GM13976 (cell line): Measurements from ENCODE around the gene DNAJA1.

Source experiments
- DNase-seq: peaks from one replicate; pipeline ENCODE4 v3.0.0; 2012; ENCODE audit warnings: low spot score
- in situ Hi-C: fragments of 300-500 bp; cut with MboI; formaldehyde crosslinking; loops from one replicate; pipeline ENCODE4 v1.12.0; 2022; ENCODE audit warnings: low sequenced_read_pairs, mixed read lengths, inconsistent platforms; ENCODE audit not compliant: unreplicated experiment
- TF ChIP-seq, protein P1 (sequence below): IDR thresholded peaks from 2 replicates; pipeline ENCODE4 v1.5.1; 2012; ENCODE audit warnings: borderline replicate concordance, mild to moderate bottlenecking; ENCODE audit not compliant: insufficient read depth; ENCODE audit errors: extremely low read depth, missing control alignments, control extremely low read depth

The DNAJA1 gene

GRCh38 chr9:33029231-33029786 is 4.2 kb downstream of the DNAJA1 start:
- in situ Hi-C loops, result no loop called here
- TF ChIP-seq, protein P1, sequence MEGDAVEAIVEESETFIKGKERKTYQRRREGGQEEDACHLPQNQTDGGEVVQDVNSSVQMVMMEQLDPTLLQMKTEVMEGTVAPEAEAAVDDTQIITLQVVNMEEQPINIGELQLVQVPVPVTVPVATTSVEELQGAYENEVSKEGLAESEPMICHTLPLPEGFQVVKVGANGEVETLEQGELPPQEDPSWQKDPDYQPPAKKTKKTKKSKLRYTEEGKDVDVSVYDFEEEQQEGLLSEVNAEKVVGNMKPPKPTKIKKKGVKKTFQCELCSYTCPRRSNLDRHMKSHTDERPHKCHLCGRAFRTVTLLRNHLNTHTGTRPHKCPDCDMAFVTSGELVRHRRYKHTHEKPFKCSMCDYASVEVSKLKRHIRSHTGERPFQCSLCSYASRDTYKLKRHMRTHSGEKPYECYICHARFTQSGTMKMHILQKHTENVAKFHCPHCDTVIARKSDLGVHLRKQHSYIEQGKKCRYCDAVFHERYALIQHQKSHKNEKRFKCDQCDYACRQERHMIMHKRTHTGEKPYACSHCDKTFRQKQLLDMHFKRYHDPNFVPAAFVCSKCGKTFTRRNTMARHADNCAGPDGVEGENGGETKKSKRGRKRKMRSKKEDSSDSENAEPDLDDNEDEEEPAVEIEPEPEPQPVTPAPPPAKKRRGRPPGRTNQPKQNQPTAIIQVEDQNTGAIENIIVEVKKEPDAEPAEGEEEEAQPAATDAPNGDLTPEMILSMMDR, result no peak
- no peak for DNase-seq

DNA sequence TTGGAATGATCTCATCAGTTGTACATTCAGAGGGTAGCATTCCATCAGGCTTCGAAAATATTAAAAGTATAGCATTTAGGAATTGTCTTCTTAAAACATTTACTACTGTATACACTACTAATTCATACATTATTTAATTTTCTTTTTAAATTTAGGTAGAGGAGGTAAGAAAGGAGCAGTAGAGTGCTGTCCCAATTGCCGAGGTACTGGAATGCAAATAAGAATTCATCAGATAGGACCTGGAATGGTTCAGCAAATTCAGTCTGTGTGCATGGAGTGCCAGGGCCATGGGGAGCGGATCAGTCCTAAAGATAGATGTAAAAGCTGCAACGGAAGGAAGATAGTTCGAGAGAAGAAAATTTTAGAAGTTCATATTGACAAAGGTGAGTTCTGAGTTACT is 5.2 kb downstream of the DNAJA1 start:
- no peak for DNase-seq
- in situ Hi-C loops, result no loop called here
- TF ChIP-seq, protein P1, result no peak

- TF ChIP-seq, protein P1, result no peak
- in situ Hi-C loops, result no loop called here
- no peak for DNase-seq
These were observed 7.2 kb downstream of the DNAJA1 start for GRCh38 chr9:33032292-33032691.

- TF ChIP-seq, protein P1, result no peak
- in situ Hi-C loops, result no loop called here
- no peak for DNase-seq
These were observed 7.8 kb downstream of the DNAJA1 start for GRCh38 chr9:33032865-33033264.

DNA sequence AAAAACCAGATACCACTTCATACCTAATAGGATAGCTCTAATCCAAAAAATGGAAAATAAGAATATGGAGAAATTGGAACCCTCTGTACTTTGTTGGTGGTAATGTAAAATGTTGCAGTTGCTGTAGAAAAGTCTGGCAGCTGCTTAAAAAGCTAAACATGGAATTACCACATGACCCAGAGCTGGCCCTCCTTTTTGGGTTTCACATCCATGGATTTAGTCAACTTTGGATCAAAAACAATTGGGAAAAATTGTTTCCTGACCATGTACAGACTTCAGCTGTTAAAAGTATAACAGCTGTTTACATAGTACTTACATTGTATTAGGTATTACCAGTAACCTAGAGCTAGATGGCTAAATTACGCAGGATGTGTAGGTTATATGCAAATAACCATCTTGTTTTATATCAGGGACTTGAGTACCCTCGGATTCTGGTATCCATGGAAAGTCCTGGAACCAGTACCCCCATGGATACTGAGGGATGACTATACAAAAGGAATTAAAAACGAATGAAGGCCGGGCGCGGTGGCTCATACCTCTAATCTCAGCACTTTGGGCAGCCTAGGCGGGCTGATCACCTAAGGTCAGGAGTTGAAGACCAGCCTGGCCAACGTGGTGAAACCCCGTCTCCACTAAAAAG is 15.8 kb downstream of the DNAJA1 start:
- in situ Hi-C loops, result no loop called here
- no peak for DNase-seq
- TF ChIP-seq, protein P1, result no peak

DNA sequence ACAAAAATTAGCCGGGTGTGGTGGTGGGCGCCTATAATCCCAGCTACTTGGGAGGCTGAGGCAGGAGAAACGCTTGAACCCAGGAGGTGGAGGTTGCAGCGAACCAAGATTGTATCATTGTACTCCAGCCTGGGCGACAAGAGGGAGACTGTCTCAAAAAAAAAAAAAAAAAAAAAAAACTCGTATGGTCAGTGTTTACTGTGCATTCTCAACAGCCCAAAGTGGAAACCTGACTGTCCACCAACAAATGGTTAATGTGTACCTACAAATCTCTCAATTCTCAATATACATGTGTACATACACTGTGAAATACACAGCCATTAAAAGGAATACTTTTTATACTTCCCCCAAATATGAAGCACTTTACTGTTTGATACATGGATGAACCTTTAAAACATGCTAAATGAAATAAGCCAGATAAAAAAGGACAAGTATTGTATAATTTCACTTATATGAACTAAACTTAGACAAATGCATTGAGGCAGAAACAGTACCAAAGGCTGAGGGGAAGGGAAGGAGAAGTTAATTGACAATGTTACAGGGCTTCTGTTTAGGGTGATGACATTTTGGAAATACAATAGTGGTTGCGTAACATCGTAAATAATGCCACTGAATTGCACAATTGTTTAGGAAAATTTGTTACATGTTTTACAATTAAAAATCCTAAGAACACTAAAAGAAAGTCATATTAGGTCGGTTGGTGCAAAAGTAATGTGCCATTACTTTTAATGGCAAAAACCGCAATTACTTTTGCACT is 16.5 kb downstream of the DNAJA1 start:
- DNase-seq, result no peak
- TF ChIP-seq, protein P1, result no peak
- in situ Hi-C loops, result no loop called here
